OCI-LY1 (cell line): Measurements from ENCODE around the gene SLC25A17.

Experiments
- EZH2 ChIP-seq: fragments of 200-600 bp; sonication (generic), shearing (Covaris generic); IDR thresholded peaks from 2 replicates; pipeline ENCODE4 v1.8.0; 2017; ENCODE audit warnings: borderline replicate concordance, mixed run types, mild to moderate bottlenecking, antibody characterized with exemption, low read length, moderate library complexity, mixed read lengths
- TF ChIP-seq, protein P1 (sequence below): fragments of 200-600 bp; sonication (generic), shearing (Covaris generic); IDR thresholded peaks from 2 replicates; pipeline ENCODE4 v1.5.1; 2017; ENCODE audit warnings: mild to moderate bottlenecking, antibody characterized with exemption, low read length, moderate library complexity, mixed read lengths

DNA sequence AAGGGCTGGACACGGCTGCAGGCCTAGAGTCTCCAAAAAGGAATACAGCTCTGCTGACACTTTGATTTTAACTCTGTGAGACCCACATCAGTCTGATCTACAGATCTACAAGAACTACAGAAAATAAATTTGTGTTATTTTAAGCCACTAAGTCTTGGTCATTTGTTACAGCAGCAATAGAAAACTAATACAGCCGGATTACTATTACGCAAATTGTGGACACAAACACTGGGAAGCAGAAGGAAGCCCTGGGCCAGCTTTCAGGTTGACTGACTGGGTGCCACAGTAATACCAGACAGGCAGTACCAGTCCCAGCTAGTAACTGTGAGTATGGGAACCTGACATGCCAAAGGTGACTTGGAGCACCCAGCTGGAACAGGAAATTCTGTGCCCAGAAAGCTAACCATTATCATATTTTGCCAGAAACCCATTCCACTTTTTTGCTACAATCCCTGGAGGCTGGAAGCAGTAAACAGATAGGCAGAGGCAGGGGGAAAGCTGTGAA, 13.4 kb downstream of the SLC25A17 start:
- TF ChIP-seq, protein P1, sequence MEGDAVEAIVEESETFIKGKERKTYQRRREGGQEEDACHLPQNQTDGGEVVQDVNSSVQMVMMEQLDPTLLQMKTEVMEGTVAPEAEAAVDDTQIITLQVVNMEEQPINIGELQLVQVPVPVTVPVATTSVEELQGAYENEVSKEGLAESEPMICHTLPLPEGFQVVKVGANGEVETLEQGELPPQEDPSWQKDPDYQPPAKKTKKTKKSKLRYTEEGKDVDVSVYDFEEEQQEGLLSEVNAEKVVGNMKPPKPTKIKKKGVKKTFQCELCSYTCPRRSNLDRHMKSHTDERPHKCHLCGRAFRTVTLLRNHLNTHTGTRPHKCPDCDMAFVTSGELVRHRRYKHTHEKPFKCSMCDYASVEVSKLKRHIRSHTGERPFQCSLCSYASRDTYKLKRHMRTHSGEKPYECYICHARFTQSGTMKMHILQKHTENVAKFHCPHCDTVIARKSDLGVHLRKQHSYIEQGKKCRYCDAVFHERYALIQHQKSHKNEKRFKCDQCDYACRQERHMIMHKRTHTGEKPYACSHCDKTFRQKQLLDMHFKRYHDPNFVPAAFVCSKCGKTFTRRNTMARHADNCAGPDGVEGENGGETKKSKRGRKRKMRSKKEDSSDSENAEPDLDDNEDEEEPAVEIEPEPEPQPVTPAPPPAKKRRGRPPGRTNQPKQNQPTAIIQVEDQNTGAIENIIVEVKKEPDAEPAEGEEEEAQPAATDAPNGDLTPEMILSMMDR: no peak
- TF ChIP-seq EZH2: no peak
